Neural crest cell (in vitro differentiated cells): ENCODE data around the gene TBX6. TPM values are rescaled to one million over a fixed set of nuclear protein-coding genes. Genes with fewer than 3 reads are reported as not detected.

ENCODE experiments used
- DNase-seq: peaks from one replicate; pipeline ENCODE4 v3.0.0; 2021; ENCODE audit warnings: low read depth, mixed read lengths, low spot score
- H3K27ac Mint-ChIP-seq: one replicate; pipeline ENCODE4 v1.8.0; 2021; ENCODE audit warnings: mild to moderate bottlenecking, mixed read lengths; ENCODE audit not compliant: unreplicated experiment
- H3K27me3 Mint-ChIP-seq: 2 replicates; pipeline ENCODE4 v1.8.0; 2021; ENCODE audit warnings: low read depth, mild to moderate bottlenecking, mixed read lengths
- H3K36me3 Mint-ChIP-seq: 2 replicates; pipeline ENCODE4 v1.8.0; 2021; ENCODE audit warnings: low read depth, mild to moderate bottlenecking, mixed read lengths
- H3K4me1 Mint-ChIP-seq: 2 replicates; pipeline ENCODE4 v1.8.0; 2021; ENCODE audit warnings: mixed read lengths
- H3K4me3 Mint-ChIP-seq: one replicate; pipeline ENCODE4 v1.8.0; 2021; ENCODE audit warnings: mild to moderate bottlenecking, mixed read lengths
- H3K9me3 Mint-ChIP-seq: 2 replicates; pipeline ENCODE4 v1.8.0; 2021; ENCODE audit warnings: mixed read lengths
- total RNA-seq: library from RNA; stranded (reverse); gene quantifications from 2 replicates; pipeline ENCODE4 v1.2.1, GENCODE V29; 2021
- TF ChIP-seq, protein P1 (sequence below): fragments of 200-600 bp; sonication (generic); conservative IDR thresholded peaks from 2 replicates; pipeline ENCODE4 v1.5.0; 2021; ENCODE audit warnings: antibody characterized with exemption, mild to moderate bottlenecking

Gene TBX6
- total RNA-seq, 1 donor from 2014 or later = 0.79 TPM

GRCh38 chr16:30068333-30068732 is 23.4 kb downstream of the TBX6 start:
- no peaks in the 10 kb centered on the region for H3K9me3 Mint-ChIP-seq
- TF ChIP-seq, protein P1, sequence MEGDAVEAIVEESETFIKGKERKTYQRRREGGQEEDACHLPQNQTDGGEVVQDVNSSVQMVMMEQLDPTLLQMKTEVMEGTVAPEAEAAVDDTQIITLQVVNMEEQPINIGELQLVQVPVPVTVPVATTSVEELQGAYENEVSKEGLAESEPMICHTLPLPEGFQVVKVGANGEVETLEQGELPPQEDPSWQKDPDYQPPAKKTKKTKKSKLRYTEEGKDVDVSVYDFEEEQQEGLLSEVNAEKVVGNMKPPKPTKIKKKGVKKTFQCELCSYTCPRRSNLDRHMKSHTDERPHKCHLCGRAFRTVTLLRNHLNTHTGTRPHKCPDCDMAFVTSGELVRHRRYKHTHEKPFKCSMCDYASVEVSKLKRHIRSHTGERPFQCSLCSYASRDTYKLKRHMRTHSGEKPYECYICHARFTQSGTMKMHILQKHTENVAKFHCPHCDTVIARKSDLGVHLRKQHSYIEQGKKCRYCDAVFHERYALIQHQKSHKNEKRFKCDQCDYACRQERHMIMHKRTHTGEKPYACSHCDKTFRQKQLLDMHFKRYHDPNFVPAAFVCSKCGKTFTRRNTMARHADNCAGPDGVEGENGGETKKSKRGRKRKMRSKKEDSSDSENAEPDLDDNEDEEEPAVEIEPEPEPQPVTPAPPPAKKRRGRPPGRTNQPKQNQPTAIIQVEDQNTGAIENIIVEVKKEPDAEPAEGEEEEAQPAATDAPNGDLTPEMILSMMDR = no peak
- no peak for DNase-seq
- H3K27me3 Mint-ChIP-seq = no peaks in the 10 kb centered on the region
- no peak overlapping the region for H3K27ac Mint-ChIP-seq
- peaks cover 25% of the 10 kb centered on the region for H3K36me3 Mint-ChIP-seq
- H3K4me3 Mint-ChIP-seq = peak overlapping the region; percentile 84
- H3K4me1 Mint-ChIP-seq = peaks cover 43% of the 10 kb centered on the region

DNA sequence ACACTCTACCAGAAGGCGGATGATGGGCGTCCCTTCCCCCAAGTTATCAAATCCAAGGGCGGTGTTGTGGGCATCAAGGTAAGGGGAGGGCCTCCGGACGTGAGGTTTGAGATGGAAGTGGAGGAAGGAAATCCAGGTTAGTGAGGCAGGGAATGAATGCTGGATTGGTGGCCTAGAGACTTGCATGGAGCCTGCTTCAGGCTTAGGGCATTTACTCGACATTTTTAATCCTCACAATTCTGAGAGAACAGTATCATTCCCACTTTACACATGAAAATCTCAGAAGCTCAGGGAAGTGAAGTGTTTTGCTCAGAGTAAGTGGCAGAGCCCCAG is 24.2 kb downstream of the TBX6 start:
- TF ChIP-seq, protein P1 = no peak
- Mint-ChIP-seq H3K36me3 (peaks cover 25% of the 10 kb centered on the region), H3K9me3 (no peaks in the 10 kb centered on the region), H3K4me1 (peaks cover 43% of the 10 kb centered on the region), H3K27ac (no peak overlapping the region), H3K4me3 (peak overlapping the region; percentile 98), H3K27me3 (no peaks in the 10 kb centered on the region)
- DNase-seq = no peak

- Mint-ChIP-seq H3K4me3 (peak overlapping the region; percentile 98), H3K27me3 (no peaks in the 10 kb centered on the region), H3K36me3 (peaks cover 22% of the 10 kb centered on the region), H3K9me3 (no peaks in the 10 kb centered on the region), H3K27ac (peak overlapping the region; percentile 91), H3K4me1 (peaks cover 43% of the 10 kb centered on the region)
- TF ChIP-seq, protein P1 = no peak
- no peak for DNase-seq
These were observed 24.8 kb downstream of the TBX6 start for GRCh38 chr16:30066761-30067583.

DNA sequence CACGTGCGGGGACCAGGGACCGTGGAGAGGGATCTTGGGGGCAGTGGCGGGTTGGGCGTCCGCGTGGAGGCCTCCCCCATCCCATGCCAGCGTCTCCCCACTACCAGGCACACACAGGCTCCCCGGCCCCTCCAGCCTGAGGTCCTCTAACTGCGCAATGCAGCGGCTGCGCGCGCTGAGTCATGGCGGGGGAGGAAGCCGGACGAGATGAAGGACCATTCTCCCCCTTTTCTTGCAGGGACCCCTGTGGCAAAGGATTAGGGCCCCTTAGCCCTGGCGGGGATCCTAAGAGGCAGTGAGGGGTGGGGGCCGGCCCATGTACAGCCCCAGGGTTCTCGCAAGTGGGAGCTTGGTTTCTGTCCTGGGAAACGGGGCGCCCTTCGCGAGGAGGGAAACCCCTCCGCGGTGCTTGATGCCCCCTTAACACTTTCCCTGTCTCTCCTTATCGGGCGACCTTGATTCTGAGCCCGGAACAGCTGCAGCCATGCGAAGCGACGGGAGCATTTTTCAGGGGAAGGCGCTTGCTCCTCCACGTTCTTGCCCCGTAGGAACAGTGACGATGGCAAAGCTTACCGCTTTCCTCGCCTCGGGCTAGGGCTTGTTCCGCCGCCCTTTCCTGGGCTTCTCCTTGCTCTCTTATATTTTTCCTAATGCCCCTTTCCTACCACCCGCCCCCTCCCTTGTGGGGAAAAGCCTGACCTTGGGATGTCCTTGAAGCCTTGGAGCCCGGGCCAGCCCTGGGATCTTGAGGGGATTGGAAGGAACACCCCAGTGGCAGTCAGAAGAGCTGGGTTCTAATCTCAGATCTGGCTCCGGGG is 25.6 kb downstream of the TBX6 start:
- peaks cover 18% of the 10 kb centered on the region for H3K36me3 Mint-ChIP-seq
- no peaks in the 10 kb centered on the region for H3K27me3 Mint-ChIP-seq
- TF ChIP-seq, protein P1 = no peak
- peaks cover 43% of the 10 kb centered on the region for H3K4me1 Mint-ChIP-seq
- DNase-seq = no peak
- H3K27ac Mint-ChIP-seq = peak overlapping the region; percentile 91
- no peaks in the 10 kb centered on the region for H3K9me3 Mint-ChIP-seq
- H3K4me3 Mint-ChIP-seq = peak overlapping the region; percentile 98

GRCh38 chr16:30065102-30065942 is 26.4 kb downstream of the TBX6 start, which contains the start of gene ALDOA:
ALDOA (plus strand) TSS chr16:30065760; CDS start chr16:30066898, 1,138 bp downstream.
- DNase-seq = peak; percentile 86
- Mint-ChIP-seq H3K27me3 (no peaks in the 10 kb centered on the region), H3K9me3 (no peaks in the 10 kb centered on the region), H3K4me1 (peaks cover 43% of the 10 kb centered on the region), H3K4me3 (peak within 1 kb of the TSS; percentile 98), H3K27ac (peak within 1 kb of the TSS; percentile 98), H3K36me3 (peaks cover 18% of the 10 kb centered on the region)
- TF ChIP-seq, protein P1 = no peak
